Epithelial cell of prostate (primary cell): ENCODE measurements around the gene POU6F1.
"Not testable (repeated sequence)": the region's sequence is repeated elsewhere in the genome, so short reads cannot be mapped to it uniquely, and the experiment has no call there.

Experiments used
- DNase-seq: peaks from one replicate; pipeline ENCODE4 v3.0.0-alpha.2; 2011; ENCODE audit warnings: low read depth, low spot score
- H3K27ac ChIP-seq: fragments of 450-650 bp; 2 replicates; pipeline ENCODE4 v1.5.1; 2017; ENCODE audit warnings: mild to moderate bottlenecking

Gene POU6F1

GRCh38 chr12:51232642-51233041 is 14.8 kb upstream of the POU6F1 start:
- no peak overlapping the region for H3K27ac ChIP-seq
- no peak for DNase-seq

GRCh38 chr12:51229116-51229809 is 11.4 kb upstream of the POU6F1 start:
- DNase-seq = no peak
- H3K27ac ChIP-seq = no peak overlapping the region

- no peak overlapping the region for H3K27ac ChIP-seq
- no peak for DNase-seq
Observed at GRCh38 chr12:51227962-51228361, 10.1 kb upstream of the POU6F1 start.

GRCh38 chr12:51227112-51227511 is 9.2 kb upstream of the POU6F1 start:
- H3K27ac ChIP-seq, DNase-seq: not testable (repeated sequence)

- DNase-seq = no peak
- no peak overlapping the region for H3K27ac ChIP-seq
Observed at GRCh38 chr12:51225771-51226170, 7.9 kb upstream of the POU6F1 start.

- no peak overlapping the region for H3K27ac ChIP-seq
- DNase-seq = no peak
Observed at GRCh38 chr12:51225234-51225633, 7.4 kb upstream of the POU6F1 start.

GRCh38 chr12:51224625-51225024 is 6.8 kb upstream of the POU6F1 start:
- no peak for DNase-seq
- H3K27ac ChIP-seq = no peak overlapping the region

- H3K27ac ChIP-seq = no peak overlapping the region
- no peak for DNase-seq
Observed at GRCh38 chr12:51222461-51222860, 4.6 kb upstream of the POU6F1 start.

GRCh38 chr12:51219857-51220256 is 2.0 kb upstream of the POU6F1 start:
- H3K27ac ChIP-seq = not testable (repeated sequence)

GRCh38 chr12:51219322-51219721 is 1.5 kb upstream of the POU6F1 start:
- no peak overlapping the region for H3K27ac ChIP-seq
- no peak for DNase-seq

More at GRCh38 chr12:51219857-51220256, 2.0 kb upstream of the POU6F1 start:
- not testable (repeated sequence) for DNase-seq

GRCh38 chr12:51218607-51219161 is 822 bp upstream of the POU6F1 start:
- H3K27ac ChIP-seq = peak overlapping the region; percentile 46
- DNase-seq = no peak

GRCh38 chr12:51217133-51217967 is 512 bp downstream of the POU6F1 start:
- no peak for DNase-seq
- peak overlapping the region; percentile 46 for H3K27ac ChIP-seq

- no peak overlapping the region for H3K27ac ChIP-seq
- no peak for DNase-seq
Observed at GRCh38 chr12:51216642-51217041, 1.2 kb downstream of the POU6F1 start.

GRCh38 chr12:51214895-51215294 is 3.0 kb downstream of the POU6F1 start:
- no peak for DNase-seq
- H3K27ac ChIP-seq = no peak overlapping the region

GRCh38 chr12:51210690-51211395 is 7.0 kb downstream of the POU6F1 start:
- DNase-seq = no peak
- no peak overlapping the region for H3K27ac ChIP-seq

- H3K27ac ChIP-seq = no peak overlapping the region
- DNase-seq = no peak
Observed at GRCh38 chr12:51209259-51209658, 8.6 kb downstream of the POU6F1 start.

- DNase-seq = no peak
- H3K27ac ChIP-seq = no peak overlapping the region
Observed at GRCh38 chr12:51208016-51208660, 9.7 kb downstream of the POU6F1 start.

- no peak overlapping the region for H3K27ac ChIP-seq
- DNase-seq = no peak
Observed at GRCh38 chr12:51205350-51205749, 12.5 kb downstream of the POU6F1 start.

GRCh38 chr12:51202718-51203117 is 15.1 kb downstream of the POU6F1 start:
- DNase-seq = no peak
- no peak overlapping the region for H3K27ac ChIP-seq

GRCh38 chr12:51200806-51201205 is 17.1 kb downstream of the POU6F1 start:
- no peak overlapping the region for H3K27ac ChIP-seq
- no peak for DNase-seq
